ENCODE results near the gene ABCC8. TPM values are rescaled to one million over a fixed set of nuclear protein-coding genes. Genes with fewer than 3 reads are reported as not detected.

Gene ABCC8
- total RNA-seq, 1 experiment from 2014 or later: not detected

DNA sequence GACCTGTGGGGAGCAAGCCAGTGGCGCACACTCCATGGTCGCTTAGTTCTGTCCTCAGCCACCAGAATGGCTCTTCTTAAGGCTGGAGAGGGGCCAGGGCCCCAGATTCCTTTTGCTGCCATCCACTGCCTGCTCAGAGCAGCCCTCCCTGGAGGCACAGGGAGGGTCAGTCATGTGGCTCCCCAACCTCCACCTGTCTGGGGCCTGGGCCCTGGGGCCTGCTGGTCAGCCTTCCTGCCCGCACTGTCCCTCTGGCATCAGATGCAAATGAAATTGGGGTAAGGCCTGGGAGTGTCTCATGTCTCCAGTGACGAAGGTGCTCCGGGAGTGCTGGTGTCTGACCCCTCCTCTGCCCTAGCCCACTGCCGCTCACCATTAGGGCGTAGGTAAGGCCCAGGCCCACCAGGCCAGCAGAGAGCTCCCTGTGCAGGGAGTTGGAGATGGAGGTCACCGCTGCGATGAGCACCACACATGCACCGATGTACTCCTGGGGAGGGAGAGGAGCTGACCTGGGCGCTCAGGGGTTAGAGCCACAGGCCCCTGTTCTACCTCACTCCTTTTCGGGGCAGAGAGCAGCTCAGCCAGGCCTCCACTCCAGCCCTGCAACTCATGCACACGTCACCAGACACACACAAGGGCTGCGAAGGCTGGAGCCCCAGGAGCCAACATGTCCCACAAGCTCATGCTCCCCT is 79.2 kb downstream of the ABCC8 start:
- Histone ChIP-seq H3K27ac (no peak overlapping the region), H4K20me1 (ENCODE audit: insufficient read depth) (no peaks in the 10 kb centered on the region), H3K9me2 (ENCODE audit: insufficient read depth) (no peaks in the 10 kb centered on the region), H3K4me3 (no peak overlapping the region), H2AFZ (no peak overlapping the region), H3K36me3 (ENCODE audit: low read depth) (no peaks in the 10 kb centered on the region), H3K4me2 (no peak overlapping the region), H3K27me3 (ENCODE audit: insufficient read depth, low read depth) (peaks cover 27% of the 10 kb centered on the region; the same call in 1 of the 2 replicates), H3K79me2 (ENCODE audit: low read depth) (no peaks in the 10 kb centered on the region), H3K9me3 (ENCODE audit: insufficient read depth, low read depth) (no peaks in the 10 kb centered on the region), H3F3A (ENCODE audit: insufficient read depth, low read depth) (no peaks in the 10 kb centered on the region), H3K4me1 (replicated peaks; ENCODE audit: insufficient read depth) (no peaks in the 10 kb centered on the region)
- POLR2A ChIA-PET (ENCODE audit: unreplicated experiment): no interaction called here
- no peak for TF ChIP-seq EZH2 (IDR thresholded peaks at IDR 0.05; ENCODE audit: low read depth)
- TF ChIP-seq, protein P1, sequence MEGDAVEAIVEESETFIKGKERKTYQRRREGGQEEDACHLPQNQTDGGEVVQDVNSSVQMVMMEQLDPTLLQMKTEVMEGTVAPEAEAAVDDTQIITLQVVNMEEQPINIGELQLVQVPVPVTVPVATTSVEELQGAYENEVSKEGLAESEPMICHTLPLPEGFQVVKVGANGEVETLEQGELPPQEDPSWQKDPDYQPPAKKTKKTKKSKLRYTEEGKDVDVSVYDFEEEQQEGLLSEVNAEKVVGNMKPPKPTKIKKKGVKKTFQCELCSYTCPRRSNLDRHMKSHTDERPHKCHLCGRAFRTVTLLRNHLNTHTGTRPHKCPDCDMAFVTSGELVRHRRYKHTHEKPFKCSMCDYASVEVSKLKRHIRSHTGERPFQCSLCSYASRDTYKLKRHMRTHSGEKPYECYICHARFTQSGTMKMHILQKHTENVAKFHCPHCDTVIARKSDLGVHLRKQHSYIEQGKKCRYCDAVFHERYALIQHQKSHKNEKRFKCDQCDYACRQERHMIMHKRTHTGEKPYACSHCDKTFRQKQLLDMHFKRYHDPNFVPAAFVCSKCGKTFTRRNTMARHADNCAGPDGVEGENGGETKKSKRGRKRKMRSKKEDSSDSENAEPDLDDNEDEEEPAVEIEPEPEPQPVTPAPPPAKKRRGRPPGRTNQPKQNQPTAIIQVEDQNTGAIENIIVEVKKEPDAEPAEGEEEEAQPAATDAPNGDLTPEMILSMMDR (conservative IDR thresholded peaks at IDR 0.05): no peak
- intact Hi-C loops (cut with micrococcal nuclease; ENCODE audit: unreplicated experiment): no loop called here
- CTCF ChIA-PET: no interaction called here
- no peak for DNase-seq
- no TSS peak for BruUV-seq (replicated peaks)

DNA sequence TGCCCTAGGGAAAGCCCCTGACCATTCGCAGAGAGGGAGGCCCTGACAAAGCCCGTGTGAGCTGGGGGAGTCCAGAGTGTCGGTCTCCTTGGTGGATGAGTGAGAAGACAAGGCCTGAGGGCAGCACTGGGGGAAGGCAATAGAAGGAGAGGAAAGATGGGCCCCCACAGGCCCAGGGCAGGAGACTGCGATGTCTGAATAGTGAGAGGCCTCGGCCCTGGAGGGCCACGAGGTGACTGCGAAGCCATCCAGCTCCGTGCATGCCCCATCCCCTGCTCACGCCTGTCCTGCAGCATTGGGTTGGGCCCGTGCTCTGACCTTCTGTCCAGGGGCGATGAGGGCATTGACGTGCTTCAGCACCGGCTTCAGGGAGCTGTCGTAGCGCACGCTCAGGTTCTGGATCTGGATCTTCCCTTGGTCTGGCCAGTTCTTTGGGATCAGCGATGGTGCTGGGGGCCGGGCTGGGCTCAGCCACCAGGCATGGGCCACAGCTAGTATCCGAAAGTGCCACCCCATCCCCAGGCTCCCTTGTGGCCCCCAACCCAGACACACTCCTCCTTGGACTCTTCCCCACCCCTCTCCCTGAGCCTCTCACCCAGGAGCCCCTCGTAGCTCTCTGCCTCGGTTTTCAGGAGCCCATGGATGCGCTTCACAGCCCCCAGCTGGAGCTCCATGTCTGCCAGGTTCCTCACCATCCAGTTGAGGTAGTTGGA is 79.9 kb downstream of the ABCC8 start:
- Histone ChIP-seq H3K9me2 (ENCODE audit: insufficient read depth) (no peaks in the 10 kb centered on the region), H2AFZ (no peak overlapping the region), H3K9me3 (ENCODE audit: insufficient read depth, low read depth) (no peaks in the 10 kb centered on the region), H3K79me2 (ENCODE audit: low read depth) (no peaks in the 10 kb centered on the region), H3K4me1 (replicated peaks; ENCODE audit: insufficient read depth) (no peaks in the 10 kb centered on the region), H3K27me3 (ENCODE audit: insufficient read depth, low read depth) (peaks cover 25% of the 10 kb centered on the region; the same call in 1 of the 2 replicates), H4K20me1 (ENCODE audit: insufficient read depth) (no peaks in the 10 kb centered on the region; the same call in 1 of the 2 replicates), H3K36me3 (ENCODE audit: low read depth) (no peaks in the 10 kb centered on the region), H3F3A (ENCODE audit: insufficient read depth, low read depth) (no peaks in the 10 kb centered on the region), H3K4me2 (no peak overlapping the region), H3K27ac (no peak overlapping the region), H3K4me3 (no peak overlapping the region)
- DNase-seq: no peak
- ChIA-PET CTCF (no interaction called here), POLR2A (ENCODE audit: unreplicated experiment) (no interaction called here)
- intact Hi-C loops (cut with micrococcal nuclease; ENCODE audit: unreplicated experiment): no loop called here
- no peak for TF ChIP-seq EZH2 (IDR thresholded peaks at IDR 0.05; ENCODE audit: low read depth)
- TF ChIP-seq, protein P1 (conservative IDR thresholded peaks at IDR 0.05): no peak
- no TSS peak for BruUV-seq (replicated peaks)

DNA sequence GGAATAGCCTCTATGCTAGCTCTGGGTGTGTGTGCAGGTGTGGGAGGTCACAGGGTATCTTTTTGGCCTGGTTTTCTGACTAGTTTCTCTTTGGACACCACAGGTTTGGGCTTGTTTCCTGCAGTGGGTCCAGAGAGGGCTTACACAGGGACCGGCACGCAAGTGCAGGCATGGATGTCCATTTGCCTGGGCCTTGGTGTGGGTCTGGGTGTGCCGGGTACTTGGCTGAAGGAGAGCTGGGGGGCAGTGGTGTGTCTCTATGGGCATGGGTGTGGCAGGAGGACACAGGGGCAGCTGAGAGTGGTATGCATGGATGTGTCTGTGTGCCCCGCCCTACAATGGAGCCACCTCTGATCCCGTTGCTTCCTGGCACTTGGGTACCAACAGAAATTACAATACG is 80.7 kb downstream of the ABCC8 start:
- intact Hi-C loops (cut with micrococcal nuclease; ENCODE audit: unreplicated experiment): no loop called here

More for the DNA sequence above, 80.7 kb downstream of the ABCC8 start:
- Histone ChIP-seq H3K4me1 (replicated peaks; ENCODE audit: insufficient read depth) (no peaks in the 10 kb centered on the region), H3K9me3 (ENCODE audit: insufficient read depth, low read depth) (no peaks in the 10 kb centered on the region), H3F3A (ENCODE audit: insufficient read depth, low read depth) (no peaks in the 10 kb centered on the region), H3K27ac (no peak overlapping the region), H3K36me3 (ENCODE audit: low read depth) (no peaks in the 10 kb centered on the region), H3K4me3 (no peak overlapping the region), H2AFZ (no peak overlapping the region), H3K4me2 (no peak overlapping the region), H4K20me1 (ENCODE audit: insufficient read depth) (no peaks in the 10 kb centered on the region; the same call in 1 of the 2 replicates), H3K79me2 (ENCODE audit: low read depth) (no peaks in the 10 kb centered on the region), H3K27me3 (ENCODE audit: insufficient read depth, low read depth) (peaks cover 28% of the 10 kb centered on the region), H3K9me2 (ENCODE audit: insufficient read depth) (no peaks in the 10 kb centered on the region)
- POLR2A ChIA-PET (ENCODE audit: unreplicated experiment): no interaction called here
- DNase-seq: no peak
- TF ChIP-seq EZH2 (IDR thresholded peaks at IDR 0.05; ENCODE audit: low read depth): no peak
- TF ChIP-seq, protein P1 (conservative IDR thresholded peaks at IDR 0.05): no peak
- no TSS peak for BruUV-seq (replicated peaks)
- CTCF ChIA-PET: no interaction called here
